ENCODE results near the gene OXNAD1.

Gene OXNAD1

GRCh38 chr3:16284633-16285032 lies 19.6 kb downstream of the OXNAD1 start:
- DNase-seq, result no peak

GRCh38 chr3:16286161-16286560 lies 21.1 kb downstream of the OXNAD1 start:
- no peak for DNase-seq

DNA sequence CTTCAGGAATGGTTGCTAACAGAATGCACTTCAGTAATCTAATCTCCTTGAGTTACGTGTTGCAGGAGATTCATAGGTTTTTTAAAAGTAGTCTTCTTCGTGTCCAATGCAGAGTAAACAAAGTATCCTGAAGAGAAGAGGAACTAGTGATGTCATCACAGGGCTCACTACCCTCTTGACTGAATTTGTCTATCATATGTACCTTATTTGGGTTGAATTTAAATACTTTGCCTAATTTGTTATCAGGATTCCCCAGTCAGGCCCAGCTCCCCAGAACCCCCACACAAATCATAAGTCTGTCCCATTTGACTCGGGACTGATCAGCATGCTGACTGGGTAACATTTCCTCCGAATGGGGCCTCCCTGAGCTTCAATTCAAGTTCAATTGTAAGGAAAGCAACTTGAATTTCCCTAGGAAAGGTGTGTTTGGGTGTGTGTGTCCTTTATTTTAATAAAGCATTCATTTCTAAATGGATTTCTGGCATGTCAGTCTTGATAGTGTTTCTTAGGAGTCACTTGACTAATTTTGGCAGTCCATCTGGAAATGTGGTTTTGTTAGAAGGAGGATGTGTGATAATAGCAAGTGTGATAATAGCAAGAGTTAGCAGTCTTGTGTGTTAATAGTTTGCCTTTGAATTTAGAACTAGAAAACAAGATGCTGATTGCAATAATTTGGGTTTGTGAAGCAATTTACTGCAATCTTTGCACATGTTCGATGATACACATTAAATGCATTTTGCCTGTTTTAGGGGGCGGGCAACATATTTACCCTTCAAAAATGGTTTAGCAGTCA lies 21.9 kb downstream of the OXNAD1 start:
- no peak for DNase-seq

GRCh38 chr3:16288664-16289063 lies 23.7 kb downstream of the OXNAD1 start:
- no peak for DNase-seq

- no peak for DNase-seq
Measured at GRCh38 chr3:16289144-16289889, 24.3 kb downstream of the OXNAD1 start.

DNA sequence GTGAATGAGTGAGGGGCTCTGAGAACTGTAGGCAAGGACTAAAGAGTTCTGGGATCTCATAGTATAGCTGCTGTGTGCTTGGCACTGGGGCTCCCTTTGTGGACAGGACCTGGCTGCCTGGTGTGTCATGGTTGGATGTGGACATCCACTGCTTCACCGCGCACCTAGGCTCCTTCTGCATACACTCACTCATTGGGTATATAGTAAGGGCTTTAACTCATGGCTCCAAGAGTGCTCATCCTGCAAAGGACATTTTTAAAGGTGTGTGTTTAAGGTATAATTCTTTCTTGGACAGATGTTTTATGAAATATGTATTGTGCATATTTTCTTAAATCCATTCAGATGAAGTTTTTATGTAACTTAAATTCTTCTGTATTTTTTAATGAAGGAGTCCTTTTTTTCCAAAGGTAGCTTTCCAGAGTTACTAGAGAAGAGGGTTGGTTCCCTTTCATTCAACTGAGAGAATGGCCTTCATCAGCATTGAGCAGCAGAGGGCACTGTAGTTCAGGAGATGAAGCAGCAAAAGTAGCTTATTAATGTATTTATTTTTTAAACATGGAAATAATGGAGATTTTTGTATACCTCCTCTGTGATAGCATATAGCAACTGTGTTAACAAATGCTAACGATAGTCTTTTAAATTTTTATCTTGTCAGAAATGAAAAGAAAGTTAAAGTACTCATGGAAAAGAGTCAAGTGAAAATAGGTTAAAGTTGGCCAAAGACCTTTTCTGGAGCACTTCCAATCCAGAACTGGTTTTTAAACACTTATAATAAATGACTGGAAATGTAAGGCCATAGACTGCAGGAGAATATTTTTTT lies 25.2 kb downstream of the OXNAD1 start:
- no peak for DNase-seq

- DNase-seq, result no peak
Measured at GRCh38 chr3:16290827-16291196, 25.8 kb downstream of the OXNAD1 start.

DNA sequence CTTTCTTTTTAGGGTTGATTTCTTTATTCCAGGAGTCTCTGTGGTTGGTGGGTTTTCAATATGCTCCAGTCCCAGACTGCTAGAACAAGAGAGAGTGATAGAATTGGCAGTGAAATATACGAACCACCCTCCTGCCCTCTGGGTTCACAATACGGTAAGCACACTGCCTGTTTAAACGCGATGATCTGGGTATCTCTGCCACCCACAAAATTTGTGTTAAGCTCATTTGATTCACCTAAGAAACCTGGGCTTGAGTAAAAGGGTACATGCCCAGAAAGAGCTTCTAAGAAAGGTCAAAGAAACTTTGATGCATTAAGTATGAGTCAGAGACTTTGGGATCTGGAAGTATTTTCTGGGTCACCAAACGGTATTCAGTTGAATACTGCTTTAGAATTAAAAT lies 29.8 kb downstream of the OXNAD1 start:
- no peak for DNase-seq

DNA sequence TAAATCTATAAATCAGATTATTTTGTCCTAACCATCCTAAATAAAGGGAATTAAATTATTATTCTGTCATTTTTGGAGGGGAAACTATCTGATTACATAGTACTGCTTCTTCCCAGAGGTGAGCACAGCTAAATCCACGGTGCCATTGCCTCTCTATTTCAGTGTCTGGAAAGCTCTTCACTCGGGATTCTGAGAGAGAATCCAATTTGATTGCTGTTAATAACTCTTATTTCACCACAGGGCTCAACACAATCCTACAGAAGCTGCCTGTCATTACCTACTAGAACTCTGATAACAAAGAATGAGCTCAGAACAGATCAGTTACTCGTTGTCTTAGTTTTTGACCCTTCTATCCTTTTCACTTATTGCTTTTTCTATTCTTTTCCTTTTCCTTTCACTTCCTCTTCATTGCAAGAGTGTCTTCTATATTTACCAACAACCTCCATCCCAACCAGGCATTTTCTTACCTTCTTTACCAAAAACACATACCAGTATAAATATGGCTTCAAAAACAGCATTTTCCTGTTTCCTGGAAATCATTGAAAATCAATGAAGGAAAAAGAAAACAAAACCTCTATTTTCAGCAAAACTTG lies 30.4 kb downstream of the OXNAD1 start:
- no peak for DNase-seq

DNA sequence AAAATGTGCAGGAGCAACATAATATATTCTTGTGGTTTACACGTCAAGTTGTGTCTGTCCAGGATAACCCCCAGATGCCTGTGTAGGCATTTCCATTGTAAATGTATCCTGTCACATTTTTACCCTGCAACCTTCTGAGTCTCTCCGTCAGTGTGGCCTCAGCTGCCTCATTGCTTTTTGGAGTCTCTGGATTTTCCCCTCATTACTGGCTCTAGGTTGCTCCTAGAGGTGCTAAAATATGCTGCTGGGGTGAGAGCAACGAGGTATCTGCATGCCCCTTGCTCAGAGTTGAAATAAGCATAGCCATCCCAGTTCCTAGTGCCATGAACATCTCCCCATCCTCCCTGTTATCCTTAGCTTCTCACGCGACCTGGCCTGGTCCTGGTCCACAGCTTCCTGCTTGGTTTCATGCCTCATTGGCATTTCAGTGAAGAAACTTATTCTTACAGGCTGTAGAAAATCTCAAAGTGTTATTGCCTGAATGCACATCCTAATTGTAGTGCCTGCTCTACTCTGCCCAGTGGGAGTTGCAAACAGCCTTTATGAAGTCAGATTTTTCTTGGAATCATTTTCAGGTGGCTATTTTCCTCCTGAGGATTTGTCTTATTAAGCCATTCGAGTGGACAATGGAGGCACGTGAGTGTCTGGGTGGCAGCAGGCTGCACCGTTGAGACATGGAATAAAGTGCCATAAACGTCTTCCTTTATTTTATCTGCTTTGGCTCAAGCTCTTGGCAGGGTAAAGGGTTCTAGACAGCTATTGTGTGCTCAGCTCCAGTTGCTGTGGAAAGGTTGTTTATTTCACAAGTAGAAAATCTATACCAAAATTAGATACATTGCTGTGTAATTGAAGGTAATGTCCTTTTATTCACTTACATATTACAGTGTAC lies 33.2 kb downstream of the OXNAD1 start:
- DNase-seq, result no peak

DNA sequence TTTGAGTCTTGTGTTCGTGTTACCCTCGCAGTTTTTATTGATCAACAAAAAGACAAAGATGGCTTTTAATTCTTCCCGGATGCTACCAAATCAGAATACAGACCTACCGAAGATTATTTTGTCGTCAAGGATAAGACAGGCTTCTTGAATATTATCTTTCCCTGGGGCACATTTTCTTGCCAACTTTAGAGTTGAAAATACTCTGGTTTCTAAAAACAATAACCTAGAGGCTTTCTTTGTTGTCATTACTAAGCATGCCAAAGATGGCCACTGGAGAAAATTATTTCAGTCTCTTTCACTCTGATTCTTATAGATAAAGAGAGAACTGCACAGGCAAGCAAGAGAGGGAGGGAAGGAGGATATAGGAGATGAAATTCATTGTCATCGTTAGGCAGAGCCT lies 33.9 kb downstream of the OXNAD1 start:
- no peak for DNase-seq

- DNase-seq, result no peak
Measured at GRCh38 chr3:16299746-16300145, 34.7 kb downstream of the OXNAD1 start.

GRCh38 chr3:16300307-16300706 lies 35.3 kb downstream of the OXNAD1 start:
- no peak for DNase-seq

GRCh38 chr3:16300881-16301359 lies 35.9 kb downstream of the OXNAD1 start:
- no peak for DNase-seq

GRCh38 chr3:16301507-16301906 lies 36.5 kb downstream of the OXNAD1 start:
- no peak for DNase-seq

DNA sequence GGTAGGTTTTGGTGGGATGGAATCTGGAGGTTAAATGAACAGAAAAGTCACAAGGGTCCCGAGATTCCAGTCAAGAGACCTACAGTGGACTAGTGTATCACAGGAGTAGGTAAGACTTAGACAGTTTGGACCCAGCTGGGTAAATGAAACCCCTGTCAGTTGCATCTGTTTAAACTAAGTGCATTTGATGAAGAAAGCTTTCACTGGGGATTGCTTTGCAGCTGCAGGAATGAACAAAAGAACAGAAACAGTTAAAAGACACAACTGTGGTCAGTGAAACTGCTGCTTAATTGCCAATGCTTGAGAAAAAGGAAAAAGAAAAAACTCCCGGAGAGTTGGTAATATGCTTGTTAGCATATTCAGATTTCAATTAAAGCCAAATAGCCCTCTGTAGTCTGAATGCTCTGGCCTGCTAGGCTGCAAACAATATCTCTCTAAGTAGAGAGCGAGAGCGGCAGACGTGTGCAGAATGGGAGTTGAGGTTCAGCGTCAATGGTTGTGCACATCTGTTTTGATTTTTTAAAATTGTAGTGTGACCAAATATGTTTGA lies 37.1 kb downstream of the OXNAD1 start:
- no peak for DNase-seq

DNA sequence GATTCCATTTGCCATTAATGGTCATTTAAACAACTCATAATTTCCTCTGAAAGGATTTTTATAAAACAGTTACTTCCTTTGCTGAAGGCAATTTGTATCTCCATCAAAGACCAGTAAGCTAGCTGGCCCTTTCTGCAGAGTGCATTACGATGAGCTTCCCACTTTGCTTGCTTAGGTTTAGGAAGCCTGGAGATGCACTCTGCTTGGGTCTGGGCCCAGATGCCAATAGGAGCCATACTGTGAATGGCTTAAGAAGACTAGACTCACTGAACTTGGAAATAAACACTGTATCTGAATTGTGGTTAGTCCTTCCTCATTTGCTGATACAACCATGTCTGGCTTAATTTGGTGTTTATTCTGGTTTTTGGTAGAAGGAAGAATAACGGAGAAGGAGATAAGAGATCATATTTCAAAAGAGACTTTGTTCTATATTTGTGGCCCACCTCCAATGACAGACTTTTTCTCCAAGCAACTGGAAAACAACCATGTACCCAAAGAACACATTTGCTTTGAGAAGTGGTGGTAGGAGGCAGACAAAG lies 38.1 kb downstream of the OXNAD1 start:
- no peak for DNase-seq

DNA sequence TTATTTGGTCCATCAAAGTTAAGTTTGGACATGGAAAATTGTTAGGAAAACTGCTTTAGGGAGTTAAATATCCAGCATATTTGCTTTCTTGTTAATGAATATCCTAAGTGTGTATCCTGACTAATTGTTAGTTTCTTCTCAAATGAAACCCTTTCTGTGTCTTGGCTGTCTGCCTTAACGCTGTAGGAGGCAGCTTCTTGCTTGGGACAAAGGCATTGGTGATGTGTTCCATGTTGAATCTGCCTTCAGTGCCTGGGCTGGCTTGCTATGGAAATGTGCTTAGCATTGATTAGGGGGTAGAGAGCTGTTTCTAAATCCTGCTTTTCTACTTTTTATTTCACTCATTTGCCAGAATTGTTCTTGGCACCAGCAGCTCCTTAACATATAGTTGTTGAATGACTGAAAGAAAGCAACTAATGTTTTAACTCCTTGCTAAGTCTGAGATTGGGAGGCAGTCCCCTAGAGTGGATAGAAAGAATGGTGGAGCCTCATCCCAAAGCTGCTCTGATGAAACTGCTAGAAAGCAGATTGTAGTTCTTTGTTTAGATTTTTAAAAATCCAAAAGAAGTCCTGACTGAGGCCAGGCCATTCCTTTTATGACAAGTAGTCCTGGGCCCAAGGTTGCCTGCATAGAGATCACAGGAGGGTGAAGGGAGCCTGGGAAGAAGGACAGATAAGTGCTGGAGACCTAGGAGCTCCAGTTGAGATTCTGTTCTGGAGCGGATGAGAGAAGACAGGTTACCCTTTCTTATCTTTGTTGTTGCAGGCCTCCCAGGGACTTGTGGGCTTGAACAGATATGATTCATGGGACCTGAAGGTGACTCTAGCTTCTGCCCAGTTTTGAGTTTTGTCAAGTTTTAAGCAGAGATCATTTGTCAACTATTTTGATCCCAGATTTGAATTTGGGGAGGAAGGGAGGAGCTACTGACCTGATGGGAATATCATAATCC lies 39.3 kb downstream of the OXNAD1 start:
- no peak for DNase-seq

- no peak for DNase-seq
Measured at GRCh38 chr3:16305111-16305541, 40.1 kb downstream of the OXNAD1 start.

All from left hindlimb (tissue), 1 donor.